Measurements from ENCODE around the gene ZBTB32.
A peak's percentile ranks its signal among the peaks of the same experiment; 100 is the strongest.
"Not testable (repeated sequence)": the region's sequence is repeated elsewhere in the genome, so short reads cannot be mapped to it uniquely, and the experiment has no call there.

Gene ZBTB32, protein sequence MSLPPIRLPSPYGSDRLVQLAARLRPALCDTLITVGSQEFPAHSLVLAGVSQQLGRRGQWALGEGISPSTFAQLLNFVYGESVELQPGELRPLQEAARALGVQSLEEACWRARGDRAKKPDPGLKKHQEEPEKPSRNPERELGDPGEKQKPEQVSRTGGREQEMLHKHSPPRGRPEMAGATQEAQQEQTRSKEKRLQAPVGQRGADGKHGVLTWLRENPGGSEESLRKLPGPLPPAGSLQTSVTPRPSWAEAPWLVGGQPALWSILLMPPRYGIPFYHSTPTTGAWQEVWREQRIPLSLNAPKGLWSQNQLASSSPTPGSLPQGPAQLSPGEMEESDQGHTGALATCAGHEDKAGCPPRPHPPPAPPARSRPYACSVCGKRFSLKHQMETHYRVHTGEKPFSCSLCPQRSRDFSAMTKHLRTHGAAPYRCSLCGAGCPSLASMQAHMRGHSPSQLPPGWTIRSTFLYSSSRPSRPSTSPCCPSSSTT

DNA sequence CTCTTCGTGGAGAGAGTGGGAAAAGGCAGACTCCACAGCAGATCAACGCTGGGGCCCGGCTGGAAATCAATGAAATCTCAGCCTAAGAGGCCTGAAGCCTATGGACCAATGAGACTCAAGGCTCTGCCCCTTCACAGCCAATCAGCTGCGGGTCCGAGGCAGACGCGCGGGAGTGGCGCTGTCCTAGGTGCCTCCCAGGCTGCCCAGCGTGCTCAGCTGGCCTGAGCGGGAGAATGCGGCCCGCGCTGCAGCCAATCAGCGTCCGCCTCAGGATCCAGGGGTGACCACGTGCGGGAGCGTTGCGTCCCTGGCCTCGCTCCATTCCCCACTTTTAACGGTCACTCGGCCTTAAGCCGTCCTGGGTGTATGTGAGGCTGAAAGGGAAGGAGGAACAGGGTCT lies at the start of gene ZBTB32:
Gene ZBTB32 (plus strand): TSS at position 341 of the 400 bp plus-strand sequence. CDS start 10,069 bp downstream, outside the sequence.
- DNase-seq = peak; percentile 87

DNA sequence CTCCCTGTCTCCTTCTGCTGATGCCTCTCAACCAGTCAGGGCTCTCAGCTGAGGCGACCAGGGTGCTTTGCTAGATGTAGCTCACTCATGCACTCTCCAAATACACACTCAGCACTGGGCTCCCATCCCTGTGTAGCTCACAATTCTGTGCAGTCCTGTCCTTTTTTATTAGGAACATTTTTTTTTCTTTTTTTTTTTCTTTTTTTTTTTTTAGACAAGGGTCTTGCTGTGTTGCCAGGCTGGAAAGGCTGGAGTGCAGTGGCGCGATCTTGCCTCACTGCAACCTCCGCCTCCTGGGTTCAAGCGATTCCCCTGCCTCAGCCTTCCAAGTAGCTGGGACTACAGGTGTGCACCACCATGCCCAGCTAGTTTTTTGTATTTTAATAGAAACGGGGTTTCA lies 49.5 kb upstream of the ZBTB32 start:
- not testable (repeated sequence) for DNase-seq

DNA sequence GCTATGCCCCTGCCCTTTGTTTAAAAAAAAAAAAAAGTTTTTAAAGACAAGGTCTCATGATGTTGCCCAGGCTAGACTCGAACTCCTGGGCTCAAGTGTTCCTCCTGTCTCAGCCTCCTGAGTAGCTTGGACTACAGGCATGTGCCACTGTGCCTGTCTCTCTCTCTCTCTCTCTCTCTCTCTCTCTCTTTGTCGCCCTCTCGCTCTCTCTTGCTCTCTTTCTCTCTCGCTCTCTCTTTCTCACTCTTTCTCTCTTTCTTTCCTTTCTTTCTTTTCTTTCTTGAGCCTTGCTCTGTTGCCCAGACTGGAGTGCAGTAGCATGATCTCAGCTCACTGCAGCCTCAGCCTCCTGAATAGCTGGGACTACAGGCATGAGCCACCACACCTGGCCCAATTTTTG lies 48.8 kb upstream of the ZBTB32 start:
- no peak for DNase-seq

DNA sequence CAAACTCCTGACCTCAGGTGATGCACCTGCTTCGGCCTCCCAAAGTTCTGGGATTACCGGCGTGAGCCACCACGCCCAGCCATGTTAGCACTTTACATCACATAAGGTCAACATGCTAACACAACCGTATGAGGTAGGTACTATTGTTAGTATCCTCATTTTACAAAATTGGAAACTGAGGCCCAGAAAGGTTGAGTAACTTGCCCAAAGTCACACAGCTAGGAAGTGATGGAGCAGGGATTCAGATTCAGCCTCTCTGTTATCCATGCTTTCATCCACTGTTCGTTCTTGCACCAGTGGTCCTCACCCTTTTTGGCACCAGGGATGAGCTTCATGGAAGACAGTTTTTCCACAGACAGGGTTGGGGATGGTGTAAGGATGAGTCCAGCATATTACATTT lies 47.7 kb upstream of the ZBTB32 start:
- no peak for DNase-seq

DNA sequence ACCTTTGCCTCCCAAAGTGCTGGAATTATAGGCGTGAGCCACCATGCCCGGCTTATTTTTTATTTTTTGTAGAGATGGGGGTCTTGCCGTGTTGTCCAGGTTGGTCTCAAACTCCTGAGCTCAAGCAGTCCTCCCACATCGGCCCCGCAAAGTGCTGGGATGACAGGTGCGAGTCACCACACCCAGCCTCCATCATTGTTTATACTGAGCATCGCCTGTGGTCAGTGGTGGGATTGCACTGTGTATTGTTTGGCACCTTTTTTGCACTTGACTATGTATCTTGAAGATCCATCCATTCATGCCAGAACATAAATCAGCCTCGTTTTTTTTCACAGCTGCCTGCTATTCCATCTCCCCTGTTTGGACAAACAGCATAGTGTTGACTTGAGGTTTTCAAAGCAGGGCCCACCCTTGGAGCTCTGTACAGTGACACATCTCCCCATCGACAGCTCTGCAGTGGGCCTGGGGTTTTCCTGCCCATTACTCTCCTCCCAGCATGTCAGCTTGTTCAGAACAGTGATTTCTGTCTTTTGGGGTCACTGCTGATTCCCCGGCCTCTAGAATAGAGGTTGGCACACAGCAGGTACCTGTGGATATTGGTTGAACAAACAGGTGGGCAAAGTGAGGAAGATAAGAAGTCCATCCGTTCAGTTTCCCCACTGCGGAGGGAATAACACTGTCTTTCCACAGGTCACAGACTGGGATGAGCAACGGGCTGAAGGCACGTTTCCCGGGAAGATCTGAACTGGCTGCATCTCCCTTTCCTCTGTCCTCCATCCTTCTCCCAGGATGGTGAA lies 46.3 kb upstream of the ZBTB32 start:
- DNase-seq = no peak

DNA sequence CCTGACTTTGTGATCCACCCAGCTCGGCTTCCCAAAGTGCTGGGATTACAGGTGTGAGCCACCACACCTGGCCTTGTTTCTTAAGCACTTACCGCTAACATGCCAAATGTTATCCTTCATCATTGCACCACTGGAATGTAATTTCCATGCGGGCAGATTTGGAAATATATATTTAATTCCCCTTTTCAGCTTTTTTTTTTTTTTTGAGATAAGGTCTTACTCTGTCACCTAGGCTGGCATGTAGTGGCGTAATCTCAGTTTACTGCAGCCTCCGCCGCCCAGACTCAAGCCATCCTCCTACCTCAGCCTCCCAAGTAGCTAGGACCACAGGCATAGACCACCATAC lies 42.4 kb upstream of the ZBTB32 start:
- no peak for DNase-seq

DNA sequence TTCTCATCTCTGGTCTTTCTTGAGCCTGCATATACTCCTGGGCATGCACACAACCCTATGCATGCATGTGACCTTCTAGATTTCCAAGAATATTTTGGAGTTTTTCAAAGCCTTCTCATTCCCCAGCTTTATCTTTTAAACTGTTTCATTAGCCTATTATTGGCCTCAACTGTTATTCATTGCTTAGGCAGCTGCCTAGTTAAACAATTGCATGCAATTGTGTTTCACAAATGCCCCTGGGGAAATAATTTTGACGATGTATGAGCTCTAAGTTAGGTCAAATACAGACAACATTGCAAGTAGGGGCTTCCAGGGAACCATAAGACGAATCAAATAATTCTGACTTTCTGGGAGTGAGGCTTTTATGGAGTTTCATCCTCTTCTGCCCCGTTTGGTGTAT lies 40.4 kb upstream of the ZBTB32 start:
- no peak for DNase-seq

DNA sequence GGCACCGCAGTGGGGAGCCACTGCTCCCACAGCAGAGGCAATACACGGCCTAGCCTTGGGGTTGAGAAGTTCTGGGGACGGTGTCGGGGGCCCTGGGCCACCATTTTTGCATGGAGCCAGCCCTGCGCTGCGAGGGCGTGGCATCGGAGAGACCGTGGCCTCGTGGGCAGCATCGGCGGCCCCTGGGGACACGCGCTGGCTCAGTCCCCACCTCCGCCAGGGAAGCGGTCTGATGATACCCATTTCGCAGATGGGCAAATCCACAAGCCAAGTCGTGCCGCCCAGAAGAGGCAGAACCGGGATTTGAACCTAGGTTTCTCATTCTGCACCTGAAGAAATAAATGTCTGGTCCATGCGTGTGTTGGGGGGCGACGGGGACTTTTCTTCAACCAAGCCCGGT lies 39.2 kb upstream of the ZBTB32 start:
- DNase-seq = no peak

DNA sequence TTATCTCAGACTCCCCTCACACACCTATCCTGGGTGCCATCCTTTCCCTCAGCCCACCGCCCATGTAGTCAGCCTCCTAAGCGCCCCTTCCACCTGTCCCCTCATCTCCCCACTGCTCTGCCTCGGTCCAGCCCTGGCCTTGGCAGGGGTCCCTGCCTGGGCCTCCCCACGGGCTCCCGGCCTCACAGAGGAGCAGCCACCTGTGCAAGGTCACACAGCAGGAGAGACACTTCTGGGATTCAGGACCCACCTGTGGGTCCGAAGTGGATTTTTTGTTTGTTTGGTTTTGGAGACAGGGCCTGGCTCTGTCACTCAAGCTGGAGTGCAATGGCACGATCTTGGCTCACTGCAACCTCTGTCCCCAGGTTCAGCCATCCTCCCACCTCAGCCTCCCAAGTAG lies 38.8 kb upstream of the ZBTB32 start:
- no peak for DNase-seq

DNA sequence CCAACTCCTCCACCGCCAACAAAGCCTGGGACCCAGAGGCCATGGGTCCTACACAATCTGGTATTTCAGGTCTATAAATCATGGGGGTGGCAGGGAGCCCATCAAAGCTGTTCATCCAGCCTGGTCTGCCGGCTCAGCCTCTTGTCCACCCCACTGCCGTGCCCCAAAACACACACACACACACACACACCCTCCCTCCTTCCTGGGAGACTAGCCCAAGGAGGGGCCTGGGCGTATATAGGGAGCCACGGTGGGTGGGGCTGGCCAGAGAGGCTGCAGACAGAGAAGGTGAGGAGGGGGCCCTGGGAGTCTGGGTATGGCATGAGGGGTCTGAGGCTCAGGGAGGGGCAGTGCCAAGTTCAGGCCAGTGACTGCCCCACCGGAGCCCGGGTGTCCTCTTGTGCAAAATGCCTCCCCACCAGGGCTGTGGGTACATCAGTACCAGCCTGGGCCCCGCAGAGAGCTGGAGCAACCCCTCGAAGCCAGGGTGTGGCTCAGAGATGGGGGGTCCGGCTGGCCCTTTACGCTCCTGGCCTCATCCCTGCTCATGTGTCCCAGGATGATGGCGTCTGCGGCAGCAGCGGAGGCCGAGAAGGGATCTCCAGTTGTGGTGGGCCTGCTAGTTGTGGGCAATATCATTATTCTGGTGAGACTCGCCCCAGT lies 38.0 kb upstream of the ZBTB32 start, which contains the start of gene UPK1A:
Gene UPK1A (plus strand): TSS at position 267 of the 663 bp plus-strand sequence. CDS start 296 bp downstream, at position 563.
- DNase-seq = no peak

DNA sequence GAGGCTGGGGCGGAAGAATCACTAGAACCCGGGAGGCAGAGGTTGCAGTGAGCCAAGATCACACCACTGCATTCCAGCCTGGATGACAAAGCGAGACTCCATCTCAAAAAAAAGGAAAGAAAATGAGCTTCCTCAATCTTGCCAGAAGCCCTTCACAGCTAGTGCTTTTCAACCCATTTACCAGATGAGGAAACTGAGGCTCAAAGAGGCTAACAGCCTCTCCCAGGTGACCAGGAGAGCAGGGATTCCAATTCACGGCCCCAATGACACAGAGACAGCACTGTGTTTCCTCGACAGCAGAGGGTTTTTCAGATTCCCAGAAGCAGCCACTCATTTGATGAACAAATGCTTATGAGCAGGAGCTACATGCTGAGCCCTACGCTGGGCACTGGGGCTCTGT lies 34.8 kb upstream of the ZBTB32 start:
- no peak for DNase-seq

DNA sequence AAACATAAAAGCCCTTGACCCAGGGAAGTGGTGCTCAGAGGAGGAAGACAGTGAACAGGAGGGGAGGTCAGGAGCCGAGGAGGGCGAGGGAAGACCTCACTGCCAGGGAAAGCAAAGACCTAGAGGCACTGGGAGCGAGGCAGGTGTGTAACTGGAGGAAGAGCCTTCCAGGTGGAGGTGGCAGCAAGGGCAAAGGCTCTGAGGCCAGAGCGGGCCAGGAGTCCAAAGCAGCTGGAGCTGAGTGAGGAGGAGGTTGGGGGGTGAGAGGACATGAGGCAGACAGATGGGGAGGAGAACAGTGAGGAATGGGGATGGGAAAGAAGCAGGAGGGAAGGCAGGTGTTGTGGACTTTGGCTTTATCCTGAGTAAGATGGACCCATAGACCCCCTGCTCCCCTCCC lies 34.4 kb upstream of the ZBTB32 start:
- no peak for DNase-seq

DNA sequence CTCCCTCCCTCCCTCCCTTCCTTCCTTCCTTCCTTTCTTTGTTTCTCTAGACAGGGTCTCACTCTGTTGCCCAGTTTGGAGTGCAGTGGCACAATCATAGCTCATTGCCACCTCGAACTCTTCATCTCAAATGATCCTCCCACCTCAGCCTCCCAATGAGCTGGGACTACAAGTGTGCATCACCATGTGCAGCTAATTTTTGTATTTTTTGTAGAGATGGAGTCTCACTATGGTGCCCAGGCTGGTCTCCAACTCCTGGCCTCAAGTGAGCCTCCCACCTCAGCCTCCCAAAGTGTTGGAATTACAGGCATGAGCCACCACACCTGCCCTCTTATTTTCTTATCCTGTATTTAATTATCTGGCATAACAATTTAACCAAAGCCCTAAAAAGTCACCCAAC lies 33.7 kb upstream of the ZBTB32 start:
- no peak for DNase-seq

DNA sequence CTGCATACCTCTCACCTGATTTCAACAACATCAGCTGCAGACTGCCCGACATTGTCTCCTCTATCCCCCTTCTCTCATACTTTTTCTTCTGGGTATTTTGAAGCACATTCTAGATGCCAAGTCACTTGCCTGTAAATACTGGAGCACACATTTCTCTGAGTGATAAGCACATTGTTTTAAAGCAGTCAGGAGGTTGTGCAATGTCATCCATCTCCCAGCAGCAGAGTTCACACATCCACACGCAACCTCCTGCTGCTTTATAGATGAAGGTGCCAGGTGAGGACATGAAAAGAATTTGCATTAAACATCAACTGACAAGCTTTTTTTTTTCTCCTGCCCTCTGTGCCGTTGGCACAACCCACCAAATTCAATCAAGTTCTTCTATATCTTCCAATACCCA lies 32.5 kb upstream of the ZBTB32 start:
- peak; percentile 91 for DNase-seq

DNA sequence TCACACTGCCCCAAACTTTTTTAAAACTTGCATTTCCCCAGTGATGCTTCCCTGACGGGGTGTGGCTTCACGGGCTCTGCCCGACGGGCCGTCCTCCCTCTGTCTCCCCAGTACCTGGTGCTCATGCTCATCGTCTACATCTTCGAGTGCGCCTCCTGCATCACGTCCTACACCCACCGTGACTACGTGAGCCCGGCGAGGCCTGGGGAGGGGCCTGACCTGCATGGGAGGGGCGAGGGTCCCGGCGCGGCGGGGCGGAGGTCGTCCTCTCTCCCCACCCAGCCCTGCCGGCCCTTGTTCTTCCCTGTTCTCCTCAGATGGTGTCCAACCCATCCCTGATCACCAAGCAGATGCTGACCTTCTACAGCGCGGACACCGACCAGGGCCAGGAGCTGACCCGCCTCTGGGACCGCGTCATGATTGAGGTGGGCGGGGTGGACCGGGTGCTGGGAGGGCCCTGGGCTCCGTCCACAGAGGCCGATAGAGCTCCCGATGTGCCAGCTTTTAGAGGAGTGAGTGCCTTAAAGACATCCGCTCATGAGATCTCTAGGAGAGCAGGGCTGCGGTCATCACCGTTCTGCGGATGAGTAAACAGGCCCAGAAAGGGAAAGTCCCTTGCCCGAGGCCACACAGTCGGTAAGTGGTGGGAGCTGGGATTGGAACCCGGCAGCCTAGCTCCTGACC lies 31.1 kb upstream of the ZBTB32 start:
- peak; percentile 41 for DNase-seq

DNA sequence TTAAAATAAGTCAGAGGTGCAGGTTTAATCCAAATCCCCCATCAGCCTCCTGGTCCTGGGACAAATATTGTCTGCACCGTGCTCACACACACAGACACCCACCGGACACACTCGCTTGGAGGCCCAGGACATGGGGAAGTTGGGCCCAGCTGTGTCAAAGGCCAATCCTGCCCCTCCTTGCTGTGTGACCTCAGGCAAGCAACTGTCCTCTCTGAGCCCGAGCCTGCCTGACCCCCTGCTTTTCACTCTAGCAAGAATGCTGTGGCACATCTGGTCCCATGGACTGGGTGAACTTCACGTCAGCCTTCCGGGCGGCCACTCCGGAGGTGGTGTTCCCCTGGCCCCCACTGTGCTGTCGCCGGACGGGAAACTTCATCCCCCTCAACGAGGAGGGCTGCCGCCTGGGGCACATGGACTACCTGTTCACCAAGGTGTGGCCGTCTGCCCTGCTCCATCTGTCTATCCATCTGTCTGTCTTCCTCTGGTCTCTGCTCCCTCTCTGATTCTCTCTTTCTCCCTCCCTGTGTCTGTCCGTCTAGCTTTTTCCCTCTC lies 28.7 kb upstream of the ZBTB32 start:
- no peak for DNase-seq

DNA sequence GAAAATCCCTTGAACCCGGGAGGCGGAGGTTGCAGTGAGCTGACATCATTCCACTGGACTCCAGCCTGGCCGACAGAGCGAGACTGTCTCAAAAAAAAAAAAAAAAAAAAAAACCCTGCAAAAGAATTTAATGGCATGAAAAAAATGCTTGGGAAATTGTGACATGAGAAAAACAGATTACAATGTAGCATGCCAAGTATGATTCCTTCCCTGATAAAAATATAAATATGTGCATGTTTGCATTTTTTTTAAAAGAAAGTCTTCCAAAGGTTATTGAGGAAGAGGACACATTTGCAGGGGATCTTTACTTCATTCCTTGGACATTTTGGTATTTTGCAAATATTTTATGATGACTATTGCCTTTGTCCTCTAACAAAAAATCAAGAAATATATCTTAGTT lies 14.5 kb upstream of the ZBTB32 start:
- DNase-seq = no peak

DNA sequence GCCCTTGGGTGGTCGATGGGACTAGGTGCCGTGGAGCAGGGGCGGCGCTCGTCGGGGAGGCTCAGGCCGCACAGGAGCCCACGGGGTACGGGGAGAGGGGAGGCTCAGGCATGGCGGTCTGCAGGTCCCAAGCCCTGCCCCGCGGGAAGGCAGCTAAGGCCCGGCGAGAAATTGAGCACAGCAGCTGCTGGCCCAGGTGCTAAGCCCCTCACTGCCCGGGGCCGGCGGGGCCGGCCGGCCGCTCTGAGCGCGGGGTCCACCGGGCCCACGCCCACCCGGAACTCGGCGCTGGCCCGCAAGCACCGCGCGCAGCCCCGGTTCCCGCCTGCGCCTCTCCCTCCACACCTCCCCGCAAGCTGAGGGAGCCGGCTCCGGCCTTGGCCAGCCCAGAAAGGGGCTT lies 13.3 kb upstream of the ZBTB32 start:
- DNase-seq = not testable (repeated sequence)

DNA sequence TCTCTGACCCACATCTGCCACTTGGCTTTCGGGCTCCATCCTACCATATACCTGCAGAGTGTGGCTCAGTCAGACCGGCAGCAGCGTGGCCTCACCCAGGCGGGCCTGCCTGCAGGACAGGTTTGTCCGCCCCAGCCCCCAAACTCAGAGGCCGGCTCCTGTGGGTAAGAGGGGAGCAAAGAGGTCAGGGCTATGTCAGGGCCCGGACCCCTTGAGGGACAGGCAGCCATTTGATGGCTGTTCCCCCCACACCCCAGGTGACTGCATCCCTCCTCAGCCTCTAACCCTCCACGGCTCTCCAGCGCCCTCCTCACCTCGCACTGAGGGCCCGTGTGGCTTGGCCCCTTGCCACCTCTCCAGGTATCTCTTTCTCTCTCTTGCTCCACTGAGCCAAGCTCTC lies 12.3 kb upstream of the ZBTB32 start:
- DNase-seq = no peak

DNA sequence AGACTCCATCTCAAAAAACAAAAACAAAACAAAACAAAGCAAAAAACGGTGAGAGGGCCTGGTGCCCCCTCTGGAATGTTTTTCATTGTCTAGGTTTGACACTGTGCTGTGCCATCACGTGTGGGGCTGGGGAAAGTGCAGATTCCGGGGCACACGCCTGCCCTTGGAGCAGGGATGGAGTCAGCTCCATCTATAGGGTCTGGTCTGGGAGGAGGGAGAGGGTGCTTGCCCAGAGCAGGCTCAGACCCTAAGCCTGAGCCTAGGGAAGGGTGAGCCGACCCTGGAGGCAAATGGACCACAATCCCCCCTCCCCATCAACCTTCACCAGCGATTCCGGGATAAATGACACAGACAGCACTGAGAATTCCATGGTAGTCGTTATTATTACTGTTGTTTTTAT lies 10.9 kb upstream of the ZBTB32 start:
- no peak for DNase-seq

DNA sequence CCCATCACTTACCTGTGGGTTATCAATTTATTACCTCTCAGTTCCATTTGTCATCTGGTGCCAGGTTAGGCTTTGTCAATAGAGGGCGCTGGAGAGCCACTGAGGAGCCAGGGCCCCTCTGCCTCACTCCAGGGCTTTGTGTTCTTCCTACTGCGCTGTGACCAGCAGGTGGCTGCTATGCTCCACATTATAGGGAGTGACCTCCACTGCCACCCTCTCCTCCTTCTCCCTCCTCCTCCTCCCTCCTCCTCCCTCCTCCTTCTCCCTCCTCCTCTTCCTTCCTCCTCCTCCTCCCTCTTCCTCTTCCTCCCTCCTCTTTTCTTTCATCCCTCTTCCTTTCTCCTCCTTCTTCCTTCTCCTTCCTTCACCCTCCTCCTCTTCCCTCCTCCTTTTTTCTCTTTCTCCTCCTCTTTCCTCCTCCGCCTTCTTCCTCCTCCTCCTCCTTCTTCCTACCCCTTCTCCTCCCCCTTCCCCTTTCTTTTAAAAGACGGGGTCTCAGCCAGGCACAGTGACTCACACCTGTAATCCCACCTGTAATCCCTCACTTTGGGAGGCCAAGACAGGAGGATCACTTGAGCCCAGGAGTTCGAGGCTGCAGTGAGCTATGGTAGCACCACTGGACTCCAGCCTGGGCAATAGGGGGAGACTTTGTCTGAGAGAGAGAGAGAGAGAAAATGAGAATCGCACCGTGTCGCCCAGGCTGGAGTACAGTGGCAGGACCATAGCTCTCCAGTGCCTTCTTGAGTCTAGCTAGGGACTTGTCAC lies 10.3 kb upstream of the ZBTB32 start:
- peak; percentile 96 for DNase-seq

DNA sequence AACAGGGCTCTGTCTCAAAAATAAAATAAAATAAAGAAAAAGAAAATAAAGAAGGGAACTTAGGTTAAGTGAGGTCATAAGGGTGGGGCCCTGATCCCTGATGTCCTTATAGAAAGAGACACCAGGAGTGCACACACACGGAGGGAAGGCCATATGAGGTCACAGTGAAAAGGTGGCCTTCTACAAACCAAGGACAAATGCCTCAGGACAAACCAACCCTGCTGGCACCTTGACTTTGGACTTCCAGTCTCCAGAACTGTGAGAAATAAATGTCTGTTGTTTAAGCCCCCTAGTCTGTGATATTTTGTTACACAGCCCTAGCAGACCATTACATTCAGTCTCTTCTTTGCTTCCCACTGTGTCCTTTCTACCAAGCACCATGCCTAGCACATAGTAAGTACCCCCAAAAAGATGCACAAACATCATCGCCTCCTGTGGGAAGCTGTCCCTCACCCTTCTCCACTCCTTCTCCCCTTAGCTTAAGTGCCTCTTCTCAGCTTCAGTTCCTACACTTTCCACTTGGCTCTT lies 8.4 kb upstream of the ZBTB32 start:
- DNase-seq = no peak

Measured in OCI-M1 (cell line).